Liver (tissue), 9 donors: Measurements from ENCODE around the gene NAP1L4. TPM values are rescaled to one million over a fixed set of nuclear protein-coding genes. Genes with fewer than 3 reads are reported as not detected.

Source experiments
- DNase-seq: peaks from one replicate; pipeline ENCODE4 v3.0.0-alpha.2; 2017; ENCODE audit warnings: low spot score
- H3K27ac ChIP-seq, 2 donors: one replicate each; pipeline ENCODE4 v1.7.0; 2013; ENCODE audit warnings: inconsistent platforms in 2 of 2, low read length in 2 of 2, control low read depth in 1 of 2, low read depth in 1 of 2, mild to moderate bottlenecking in 1 of 2
- H3K27me3 ChIP-seq, 4 donors: one replicate each; pipeline versions ENCODE4 v1.6.1 to v1.7.0; 2013; ENCODE audit warnings: low read length in 3 of 4, inconsistent platforms in 1 of 4, mild to moderate bottlenecking in 1 of 4, moderate library complexity in 1 of 4; ENCODE audit not compliant: control insufficient read depth in 4 of 4, insufficient read depth in 4 of 4
- H3K36me3 ChIP-seq, 4 donors: one replicate each; pipeline versions ENCODE4 v1.6.1 to v1.7.0; 2013; ENCODE audit warnings: low read length in 3 of 4, mild to moderate bottlenecking in 3 of 4, low read depth in 1 of 4, moderate library complexity in 1 of 4; ENCODE audit not compliant: control insufficient read depth in 4 of 4, insufficient read depth in 3 of 4
- H3K4me1 ChIP-seq, 4 donors: one replicate each; pipeline versions ENCODE4 v1.6.1 to v1.7.0; 2013; ENCODE audit warnings: low read length in 3 of 4, mild to moderate bottlenecking in 3 of 4, moderate library complexity in 1 of 4; ENCODE audit not compliant: control insufficient read depth in 4 of 4, insufficient read depth in 4 of 4
- H3K4me3 ChIP-seq, 3 donors: one replicate each; pipeline versions ENCODE4 v1.6.1 to v1.7.0; 2013; ENCODE audit warnings: low read length in 3 of 3, control low read depth in 1 of 3, low read depth in 1 of 3, mild to moderate bottlenecking in 1 of 3
- H3K9ac ChIP-seq, 2 donors: one replicate each; pipeline ENCODE4 v1.7.0; 2013; ENCODE audit warnings: low read length in 2 of 2, mild to moderate bottlenecking in 2 of 2, moderate library complexity in 2 of 2, control low read depth in 1 of 2, low read depth in 1 of 2
- H3K9me3 ChIP-seq, 4 donors: one replicate each; pipeline versions ENCODE4 v1.6.1 to v1.7.0; 2013; ENCODE audit warnings: low read length in 3 of 4; ENCODE audit not compliant: control insufficient read depth in 4 of 4
- ATF3 ChIP-seq: IDR thresholded peaks from 2 replicates; pipeline ENCODE4 v1.6.1; 2016; ENCODE audit warnings: antibody characterized with exemption
- EGR1 ChIP-seq, 2 donors: IDR thresholded peaks; 2 replicates each; pipeline ENCODE4 v1.6.1; 2016 to 2018; ENCODE audit warnings: antibody characterized with exemption in 2 of 2, low read depth in 2 of 2
- FOXA1 ChIP-seq: IDR thresholded peaks from 2 replicates; pipeline ENCODE4 v1.6.1; 2016; ENCODE audit warnings: antibody characterized with exemption
- FOXA2 ChIP-seq: IDR thresholded peaks from 2 replicates; pipeline ENCODE4 v1.6.1; 2016; ENCODE audit warnings: antibody characterized with exemption
- GABPA ChIP-seq, 2 donors: IDR thresholded peaks in 1 of 2; conservative IDR thresholded peaks in 1 of 2; 2 replicates each; pipeline ENCODE4 v1.6.1; 2016; ENCODE audit warnings: antibody characterized with exemption in 2 of 2, mild to moderate bottlenecking in 1 of 2, moderate library complexity in 1 of 2
- HNF4A ChIP-seq, 2 donors: conservative IDR thresholded peaks; 2 replicates each; pipeline ENCODE4 v1.6.1; 2016; ENCODE audit warnings: antibody characterized with exemption in 2 of 2, mild to moderate bottlenecking in 2 of 2
- HNF4G ChIP-seq: IDR thresholded peaks from 2 replicates; pipeline ENCODE4 v1.6.1; 2016; ENCODE audit warnings: antibody characterized with exemption
- JUND ChIP-seq, 2 donors: IDR thresholded peaks; 2 replicates each; pipeline ENCODE4 v1.6.1; 2016; ENCODE audit warnings: antibody characterized with exemption in 2 of 2
- NR2F2 ChIP-seq: IDR thresholded peaks from 2 replicates; pipeline ENCODE4 v1.6.1; 2016; ENCODE audit warnings: antibody characterized with exemption
- RAD21 ChIP-seq, 2 donors: IDR thresholded peaks; 2 replicates each; pipeline ENCODE4 v1.6.1; 2016; ENCODE audit warnings: antibody characterized with exemption in 2 of 2, mild to moderate bottlenecking in 2 of 2
- SP1 ChIP-seq: IDR thresholded peaks from 2 replicates; pipeline ENCODE4 v1.6.1; 2018; ENCODE audit warnings: antibody characterized with exemption, mild to moderate bottlenecking
- TAF1 ChIP-seq: conservative IDR thresholded peaks from 2 replicates; pipeline ENCODE4 v1.6.1; 2016; ENCODE audit warnings: antibody characterized with exemption, mild to moderate bottlenecking
- YY1 ChIP-seq: IDR thresholded peaks from 2 replicates; pipeline ENCODE4 v1.6.1; 2016; ENCODE audit warnings: antibody characterized with exemption, mild to moderate bottlenecking
- WGBS: extraction: QIAGEN DNeasy Blood & Tissue Kit; methylation state at CpG from one replicate; pipeline ENCODE4 v1.1.7; 2013; 5-methylcytosine and 5-hydroxymethylcytosine counted together
- polyA plus RNA-seq, 2 donors: library from polyadenylated mRNA; stranded (reverse) in 1 of 2; unstranded in 1 of 2; fragments of 200-250 nt in 1 of 2; fragments of >200 nt in 1 of 2; fragmentation: Nextera tagmentation in 1 of 2; extraction: Ambion mirVana in 1 of 2; gene quantifications; one replicate each; pipeline versions ENCODE4 v1.2.1 to v1.2.3, GENCODE V29; 2013 to 2015
- total RNA-seq, 2 donors: library from RNA; depleted of rRNA; stranded (reverse); fragments of >200 nt; gene quantifications; one replicate each; pipeline ENCODE4 v1.2.3, GENCODE V29; 2014
- TF ChIP-seq, protein P1 (sequence below): IDR thresholded peaks from 2 replicates; pipeline ENCODE4 v1.6.1; 2016; ENCODE audit warnings: antibody characterized with exemption
- TF ChIP-seq, protein P2 (sequence below): IDR thresholded peaks from 2 replicates; pipeline ENCODE4 v1.6.1; 2016; ENCODE audit warnings: antibody characterized with exemption
- TF ChIP-seq, protein P3 (sequence below): IDR thresholded peaks from 2 replicates; pipeline ENCODE4 v1.6.1; 2016; ENCODE audit warnings: antibody characterized with exemption, mild to moderate bottlenecking
- donor health status: healthy.
- donor health status: healthy.
- donor health status: healthy.
- donor health status: healthy.
- donor health status: healthy.

Gene NAP1L4
- total and polyA plus RNA-seq, 4 donors, result 33.2 to 110 (median 46.7) TPM

DNA sequence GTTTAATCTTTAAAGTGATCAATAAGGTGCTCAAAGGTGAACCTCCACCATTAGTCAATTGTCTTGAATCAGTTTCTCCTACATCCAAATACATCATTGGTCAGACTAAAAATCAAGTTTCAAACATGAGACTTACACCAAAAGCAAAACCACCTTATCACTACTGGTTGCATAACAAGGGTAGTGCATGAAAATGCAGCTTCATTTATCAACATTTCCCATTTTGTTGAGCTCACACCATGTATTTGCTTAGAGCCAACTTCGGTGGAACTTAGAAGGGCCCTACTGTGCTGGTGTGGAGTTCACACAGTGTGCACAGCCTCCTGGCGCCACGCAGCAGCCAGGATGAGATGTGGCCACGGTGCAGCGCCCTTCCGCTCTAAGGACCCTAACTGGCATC lies 39.8 kb downstream of the NAP1L4 start:
- no peak overlapping the region for H3K9ac ChIP-seq
- TF ChIP-seq EGR1 (IDR thresholded peaks at IDR 0.05; ENCODE audit: low read depth in 2 of 2), result no peak
- WGBS, result 86% methylated on average over 6 of the region's 6 CpGs
- no peak for DNase-seq
- H3K27ac ChIP-seq, result no peak overlapping the region
- no peaks in the 10 kb centered on the region for H3K9me3 ChIP-seq
- H3K36me3 ChIP-seq, result peaks cover 11 to 90% (median 79%) of the 10 kb centered on the region in 4 donors
- no peaks in the 10 kb centered on the region for H3K4me1 ChIP-seq
- H3K4me3 ChIP-seq, result no peak overlapping the region
- no peaks in the 10 kb centered on the region for H3K27me3 ChIP-seq

GRCh38 chr11:2951231-2952110 lies 40.7 kb downstream of the NAP1L4 start:
- Histone ChIP-seq H3K9me3 (no peaks in the 10 kb centered on the region), H3K9ac (no peak overlapping the region), H3K4me3 (no peak overlapping the region), H3K27me3 (no peaks in the 10 kb centered on the region), H3K27ac (no peak overlapping the region), H3K36me3 (peaks cover 11 to 84% (median 71%) of the 10 kb centered on the region in 4 donors), H3K4me1 (no peaks in the 10 kb centered on the region)
- no peak for TF ChIP-seq YY1
- TF ChIP-seq, protein P1, sequence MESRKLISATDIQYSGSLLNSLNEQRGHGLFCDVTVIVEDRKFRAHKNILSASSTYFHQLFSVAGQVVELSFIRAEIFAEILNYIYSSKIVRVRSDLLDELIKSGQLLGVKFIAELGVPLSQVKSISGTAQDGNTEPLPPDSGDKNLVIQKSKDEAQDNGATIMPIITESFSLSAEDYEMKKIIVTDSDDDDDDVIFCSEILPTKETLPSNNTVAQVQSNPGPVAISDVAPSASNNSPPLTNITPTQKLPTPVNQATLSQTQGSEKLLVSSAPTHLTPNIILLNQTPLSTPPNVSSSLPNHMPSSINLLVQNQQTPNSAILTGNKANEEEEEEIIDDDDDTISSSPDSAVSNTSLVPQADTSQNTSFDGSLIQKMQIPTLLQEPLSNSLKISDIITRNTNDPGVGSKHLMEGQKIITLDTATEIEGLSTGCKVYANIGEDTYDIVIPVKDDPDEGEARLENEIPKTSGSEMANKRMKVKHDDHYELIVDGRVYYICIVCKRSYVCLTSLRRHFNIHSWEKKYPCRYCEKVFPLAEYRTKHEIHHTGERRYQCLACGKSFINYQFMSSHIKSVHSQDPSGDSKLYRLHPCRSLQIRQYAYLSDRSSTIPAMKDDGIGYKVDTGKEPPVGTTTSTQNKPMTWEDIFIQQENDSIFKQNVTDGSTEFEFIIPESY, result no peak
- no peak for TF ChIP-seq NR2F2
- no peak for TF ChIP-seq RAD21 (IDR thresholded peaks at IDR 0.05)
- no peak for TF ChIP-seq TAF1
- TF ChIP-seq, protein P2, sequence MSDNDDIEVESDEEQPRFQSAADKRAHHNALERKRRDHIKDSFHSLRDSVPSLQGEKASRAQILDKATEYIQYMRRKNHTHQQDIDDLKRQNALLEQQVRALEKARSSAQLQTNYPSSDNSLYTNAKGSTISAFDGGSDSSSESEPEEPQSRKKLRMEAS, result no peak
- TF ChIP-seq, protein P3, sequence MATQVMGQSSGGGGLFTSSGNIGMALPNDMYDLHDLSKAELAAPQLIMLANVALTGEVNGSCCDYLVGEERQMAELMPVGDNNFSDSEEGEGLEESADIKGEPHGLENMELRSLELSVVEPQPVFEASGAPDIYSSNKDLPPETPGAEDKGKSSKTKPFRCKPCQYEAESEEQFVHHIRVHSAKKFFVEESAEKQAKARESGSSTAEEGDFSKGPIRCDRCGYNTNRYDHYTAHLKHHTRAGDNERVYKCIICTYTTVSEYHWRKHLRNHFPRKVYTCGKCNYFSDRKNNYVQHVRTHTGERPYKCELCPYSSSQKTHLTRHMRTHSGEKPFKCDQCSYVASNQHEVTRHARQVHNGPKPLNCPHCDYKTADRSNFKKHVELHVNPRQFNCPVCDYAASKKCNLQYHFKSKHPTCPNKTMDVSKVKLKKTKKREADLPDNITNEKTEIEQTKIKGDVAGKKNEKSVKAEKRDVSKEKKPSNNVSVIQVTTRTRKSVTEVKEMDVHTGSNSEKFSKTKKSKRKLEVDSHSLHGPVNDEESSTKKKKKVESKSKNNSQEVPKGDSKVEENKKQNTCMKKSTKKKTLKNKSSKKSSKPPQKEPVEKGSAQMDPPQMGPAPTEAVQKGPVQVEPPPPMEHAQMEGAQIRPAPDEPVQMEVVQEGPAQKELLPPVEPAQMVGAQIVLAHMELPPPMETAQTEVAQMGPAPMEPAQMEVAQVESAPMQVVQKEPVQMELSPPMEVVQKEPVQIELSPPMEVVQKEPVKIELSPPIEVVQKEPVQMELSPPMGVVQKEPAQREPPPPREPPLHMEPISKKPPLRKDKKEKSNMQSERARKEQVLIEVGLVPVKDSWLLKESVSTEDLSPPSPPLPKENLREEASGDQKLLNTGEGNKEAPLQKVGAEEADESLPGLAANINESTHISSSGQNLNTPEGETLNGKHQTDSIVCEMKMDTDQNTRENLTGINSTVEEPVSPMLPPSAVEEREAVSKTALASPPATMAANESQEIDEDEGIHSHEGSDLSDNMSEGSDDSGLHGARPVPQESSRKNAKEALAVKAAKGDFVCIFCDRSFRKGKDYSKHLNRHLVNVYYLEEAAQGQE, result no peak
- TF ChIP-seq JUND (IDR thresholded peaks at IDR 0.05), result no peak
- TF ChIP-seq EGR1 (IDR thresholded peaks at IDR 0.05; ENCODE audit: low read depth in 2 of 2), result no peak
- TF ChIP-seq FOXA2, result no peak
- TF ChIP-seq GABPA (IDR thresholded peaks at IDR 0.05 in 1 of 2, conservative IDR thresholded peaks at IDR 0.05 in 1 of 2), result no peak
- TF ChIP-seq HNF4A (conservative IDR thresholded peaks at IDR 0.05), result no peak
- no peak for TF ChIP-seq ATF3
- no peak for TF ChIP-seq FOXA1
- no peak for TF ChIP-seq HNF4G
- no peak for TF ChIP-seq SP1
- DNase-seq, result no peak
- 92% methylated on average over 9 of the region's 9 CpGs for WGBS
